Loucy (cell line): ENCODE measurements around the gene URI1.

Experiments used
- CTCF ChIP-seq: fragments of 200-600 bp; sonication (generic); conservative IDR thresholded peaks from 2 replicates; pipeline ENCODE4 v1.5.1; 2014; ENCODE audit warnings: mild to moderate bottlenecking, antibody characterized with exemption, low read length
- EZH2phosphoT487 ChIP-seq: fragments of 200-600 bp; IDR thresholded peaks from 2 replicates; pipeline ENCODE4 v1.6.1; 2018; ENCODE audit warnings: antibody characterized with exemption, mild to moderate bottlenecking, moderate library complexity, borderline replicate concordance

- TF ChIP-seq CTCF (no peak), EZH2phosphoT487 (no peak)
Measured at GRCh38 chr19:30009013-30009412, 67.0 kb downstream of the URI1 start.
